Neural progenitor cell (in vitro differentiated cells): ENCODE data around the gene ITFG1.

ENCODE experiments used
- CTCF ChIP-seq: fragments of 200-600 bp; sonication (generic); IDR thresholded peaks from 2 replicates; pipeline ENCODE4 v1.5.1; 2017; ENCODE audit warnings: antibody characterized with exemption, mild to moderate bottlenecking
- EZH2 ChIP-seq: fragments of 200-600 bp; sonication (generic); IDR thresholded peaks from 2 replicates; pipeline ENCODE4 v1.6.1; 2017; ENCODE audit warnings: antibody characterized with exemption, mild to moderate bottlenecking, moderate library complexity
- EZH2phosphoT487 ChIP-seq: fragments of 200-600 bp; sonication (generic); IDR thresholded peaks from 2 replicates; pipeline ENCODE4 v1.6.1; 2017; ENCODE audit warnings: antibody characterized with exemption

GRCh38 chr16:47320546-47321310, 140.1 kb downstream of the ITFG1 start:
- TF ChIP-seq EZH2 (no peak), CTCF (no peak), EZH2phosphoT487 (no peak)
